GM12878 (cell line): ENCODE results near the gene OR6X1. TPM values are rescaled to one million over a fixed set of nuclear protein-coding genes. Genes with fewer than 3 reads are reported as not detected.

Experiments
- ATAC-seq: fragments of 200-7000 bp; cut with Tn5 transposase; 3 replicates; pipeline ENCODE4 v1.9.1; 2020; ENCODE audit warnings: mild to moderate bottlenecking, moderate library complexity
- BruUV-seq: library from RNA; stranded (reverse); fragments of 400-500 nt; replicated peaks from 2 replicates; lab custom pipeline; 2021; lab: Mats Ljungman, UMichigan
- CTCF ChIA-PET: fragments of 300-600 bp; sonication (Branson Sonifier 250); formaldehyde crosslinking; extraction: SDS; loops from one replicate; lab custom pipeline; 2021; ENCODE audit warnings: inconsistent platforms; lab: Yijun Ruan, JAX
- POLR2A ChIA-PET: fragments of 350-600 bp; formaldehyde crosslinking; extraction: SDS; loops from one replicate; lab custom pipeline; 2021; ENCODE audit warnings: inconsistent platforms; lab: Charles Lee
- RAD21 ChIA-PET: fragments of 300-600 bp; sonication (Branson Sonifier 250); formaldehyde crosslinking; loops from one replicate; lab custom pipeline; 2023; ENCODE audit warnings: antibody characterized with exemption; ENCODE audit not compliant: unreplicated experiment; lab: Charles Lee
- SMC1A ChIA-PET: fragments of 300-600 bp; sonication (Branson Sonifier 250); formaldehyde crosslinking; loops from one replicate; lab custom pipeline; 2023; ENCODE audit not compliant: unreplicated experiment, uncharacterized antibody; lab: Charles Lee
- DNase-seq: peaks from one replicate; pipeline ENCODE4 v3.0.0-alpha.2; 2011; ENCODE audit warnings: low read depth, low spot score
- FAIRE-seq: peaks from 3 replicates; lab custom pipeline; 2011; peaks lifted over from hg19 to GRCh38; lab: Jason Lieb, UNC
- H2AFZ ChIP-seq: 2 replicates; pipeline ENCODE4 v1.6.0; 2011; ENCODE audit warnings: low read depth, low read length, control low read depth; ENCODE audit not compliant: control insufficient read depth
- H3K27ac ChIP-seq: 2 replicates; pipeline ENCODE4 v1.5.1; 2011; ENCODE audit warnings: control low read depth; ENCODE audit not compliant: control insufficient read depth, insufficient read depth
- H3K27me3 ChIP-seq, 2 experiments: replicated peaks in 1 of 2; 2 replicates each; pipeline versions ENCODE4 v1.6.0 to v1.6.1; 2011; ENCODE audit warnings: low read length in 1 of 2; ENCODE audit not compliant: control insufficient read depth in 2 of 2, insufficient read depth in 2 of 2
- H3K36me3 ChIP-seq, 2 experiments: 2 replicates each; pipeline ENCODE4 v1.5.1; 2011; ENCODE audit warnings: low read length in 1 of 2; ENCODE audit not compliant: control insufficient read depth in 2 of 2, insufficient read depth in 2 of 2
- H3K4me1 ChIP-seq: 2 replicates; pipeline ENCODE4 v1.6.1; 2011; ENCODE audit warnings: mild to moderate bottlenecking, low read length, moderate library complexity, mixed read lengths; ENCODE audit not compliant: control insufficient read depth, insufficient read depth
- H3K4me2 ChIP-seq: 2 replicates; pipeline ENCODE4 v1.6.0; 2011; ENCODE audit warnings: control low read depth; ENCODE audit not compliant: control insufficient read depth, insufficient read depth
- H3K4me3 ChIP-seq: fragments of 200-600 bp; sonication (generic); 2 replicates; pipeline ENCODE4 v1.5.1; 2016
- H3K79me2 ChIP-seq: 2 replicates; pipeline ENCODE4 v1.6.0; 2011; ENCODE audit warnings: low read length; ENCODE audit not compliant: control insufficient read depth, insufficient read depth
- H3K9ac ChIP-seq: 2 replicates; pipeline ENCODE4 v1.8.0; 2011; ENCODE audit warnings: low read length, control low read depth, mixed read lengths; ENCODE audit not compliant: control insufficient read depth, insufficient read depth
- H3K9me3 ChIP-seq: replicated peaks from 3 replicates; pipeline ENCODE4 v1.5.1; 2011; ENCODE audit warnings: mild to moderate bottlenecking, low read length; ENCODE audit not compliant: control insufficient read depth, insufficient read depth
- H4K20me1 ChIP-seq: 2 replicates; pipeline ENCODE4 v1.6.0; 2011; ENCODE audit not compliant: control insufficient read depth, insufficient read depth
- BRCA1 ChIP-seq: IDR thresholded peaks from 2 replicates; pipeline ENCODE4 v1.6.1; 2011; ENCODE audit warnings: low read depth, low read length, improper control_type of control experiment
- CREB1 ChIP-seq: IDR thresholded peaks from 2 replicates; pipeline ENCODE4 v1.6.1; 2012; ENCODE audit warnings: low read depth, mild to moderate bottlenecking, inconsistent platforms
- CREM ChIP-seq: IDR thresholded peaks from 2 replicates; pipeline ENCODE4 v1.6.1; 2014; ENCODE audit warnings: antibody characterized with exemption, low read depth
- EGR1 ChIP-seq, 2 experiments: IDR thresholded peaks; 1 replicate in 1 of 2; 2 replicates in 1 of 2; pipeline ENCODE4 v1.6.1; 2011 to 2012; ENCODE audit warnings: low read depth in 2 of 2, low read length in 2 of 2, borderline replicate concordance in 1 of 2, mild to moderate bottlenecking in 1 of 2, moderate library complexity in 1 of 2
- EP300 ChIP-seq, 2 experiments: fragments of 150-350 bp in 1 of 2; IDR thresholded peaks; 2 replicates each; pipeline ENCODE4 v1.6.1; 2011 to 2012; ENCODE audit warnings: low read depth in 2 of 2, low read length in 2 of 2, borderline replicate concordance in 1 of 2, improper control_type of control experiment in 1 of 2, inconsistent platforms in 1 of 2; ENCODE audit not compliant: control insufficient read depth in 1 of 2
- EZH2 ChIP-seq: IDR thresholded peaks from 2 replicates; pipeline ENCODE4 v1.6.1; 2012; ENCODE audit warnings: low read depth, mild to moderate bottlenecking, control low read depth, inconsistent platforms, low read length, borderline replicate concordance; ENCODE audit not compliant: control insufficient read depth
- HDAC2 ChIP-seq: fragments of 200-600 bp; sonication (generic); IDR thresholded peaks from 2 replicates; pipeline ENCODE4 v1.6.1; 2017
- JUNB ChIP-seq: IDR thresholded peaks from 2 replicates; pipeline ENCODE4 v1.6.1; 2016; ENCODE audit warnings: antibody characterized with exemption, mild to moderate bottlenecking
- NFIC ChIP-seq: IDR thresholded peaks from 2 replicates; pipeline ENCODE4 v1.6.1; 2012; ENCODE audit warnings: low read depth, mild to moderate bottlenecking, inconsistent platforms, low read length, moderate library complexity
- NR2C1 ChIP-seq: fragments of 450-650 bp; IDR thresholded peaks from 2 replicates; pipeline ENCODE4 v1.6.1; 2017; ENCODE audit warnings: antibody characterized with exemption, mild to moderate bottlenecking, moderate library complexity
- NR2F1 ChIP-seq: fragments of 450-650 bp; conservative IDR thresholded peaks from 2 replicates; pipeline ENCODE4 v1.6.1; 2017; ENCODE audit warnings: mild to moderate bottlenecking
- SMARCA5 ChIP-seq: fragments of 450-650 bp; IDR thresholded peaks from 2 replicates; pipeline ENCODE4 v1.6.1; 2017; ENCODE audit warnings: mild to moderate bottlenecking
- WGBS: methylation state at CpG from one replicate; pipeline ENCODE4 v1.1.6; 2016; ENCODE audit warnings: low lambda C conversion rate; ENCODE audit not compliant: insufficient replicate concordance, insufficient coverage; ENCODE audit errors: missing lambda C conversion rate; 5-methylcytosine and 5-hydroxymethylcytosine counted together
- in situ Hi-C: fragments of 300-500 bp; cut with MboI; formaldehyde crosslinking; loops from 9 replicates; pipeline ENCODE4 v1.14.3; 2018; ENCODE audit warnings: mixed read lengths
- intact Hi-C: fragments of 100-400 bp; cut with micrococcal nuclease; formaldehyde crosslinking; loops from one replicate; pipeline ENCODE4 v1.14.2; 2022; ENCODE audit not compliant: unreplicated experiment
- polyA plus RNA-seq, 11 experiments: library from polyadenylated mRNA; depleted of rRNA in 4 of 11; unstranded in 6 of 11; stranded (reverse) in 5 of 11; fragments of >200 nt; fragmentation: Nextera tagmentation in 4 of 11; fragmentation: Illumina TruSeq in 1 of 11; extraction: Ambion mirVana in 4 of 11; extraction: Trizol in 1 of 11; gene quantifications; 1 replicate in 1 of 11; 2 replicates in 10 of 11; pipeline versions ENCODE4 v1.2.1 to v1.2.3, GENCODE V29; 2011 to 2016; ENCODE audit warnings: inconsistent platforms in 2 of 11, missing spikeins in 2 of 11, low read depth in 1 of 11
- total RNA-seq, 4 experiments: library from RNA; depleted of rRNA in 3 of 4; stranded (reverse); fragments of >200 nt in 3 of 4; fragmentation: Illumina TruSeq in 1 of 4; extraction: Trizol in 1 of 4; gene quantifications; 2 replicates each; pipeline versions ENCODE4 v1.2.1 to v1.2.3, GENCODE V29; 2013 to 2021
- TF ChIP-seq, protein P1 (sequence below): IDR thresholded peaks from 2 replicates; pipeline ENCODE4 v1.6.1; 2011; ENCODE audit warnings: mild to moderate bottlenecking, low read depth, low read length, moderate library complexity; ENCODE audit not compliant: insufficient replicate concordance
- TF ChIP-seq, protein P2 (sequence below): IDR thresholded peaks from 2 replicates; pipeline ENCODE4 v1.6.1; 2011; ENCODE audit warnings: borderline replicate concordance, low read depth, mild to moderate bottlenecking, moderate library complexity, low read length; ENCODE audit not compliant: insufficient read depth, poor library complexity, severe bottlenecking
- TF ChIP-seq, protein P3 (sequence below): fragments of 450-650 bp; IDR thresholded peaks from 2 replicates; pipeline ENCODE4 v1.6.1; 2017; ENCODE audit warnings: mild to moderate bottlenecking, low read depth, inconsistent platforms; ENCODE audit not compliant: poor library complexity, severe bottlenecking
- TF ChIP-seq, protein P4 (sequence below): fragments of 450-650 bp; IDR thresholded peaks from 2 replicates; pipeline ENCODE4 v1.6.1; 2018; ENCODE audit warnings: mild to moderate bottlenecking, low read depth, moderate library complexity; ENCODE audit not compliant: partially characterized antibody

Gene OR6X1
- total and polyA plus RNA-seq, 10 of the 15 experiments (the other 5 are each of a cell fraction or from before 2014, with no cell fraction given): not detected

DNA sequence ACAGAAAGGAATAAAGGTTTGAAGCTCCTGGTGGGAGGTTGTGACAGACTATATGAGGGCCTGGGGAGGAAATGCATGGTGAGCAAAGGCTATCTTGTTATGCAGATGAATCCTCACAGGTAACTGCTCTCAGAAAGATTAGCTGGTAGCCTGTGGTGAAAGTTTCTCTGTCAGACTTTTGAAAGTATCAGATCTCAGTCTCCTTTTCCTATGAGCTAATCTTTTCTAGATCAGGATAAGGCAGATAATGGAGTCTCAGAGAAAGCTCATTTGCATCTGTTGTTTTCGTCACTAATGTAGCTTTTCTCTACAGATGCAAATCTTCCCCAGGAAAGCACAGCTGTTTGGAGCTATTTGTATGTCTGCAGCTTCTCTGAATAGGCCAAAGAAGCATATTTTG is 21.0 kb upstream of the OR6X1 start (continued):
- TF ChIP-seq, protein P1, sequence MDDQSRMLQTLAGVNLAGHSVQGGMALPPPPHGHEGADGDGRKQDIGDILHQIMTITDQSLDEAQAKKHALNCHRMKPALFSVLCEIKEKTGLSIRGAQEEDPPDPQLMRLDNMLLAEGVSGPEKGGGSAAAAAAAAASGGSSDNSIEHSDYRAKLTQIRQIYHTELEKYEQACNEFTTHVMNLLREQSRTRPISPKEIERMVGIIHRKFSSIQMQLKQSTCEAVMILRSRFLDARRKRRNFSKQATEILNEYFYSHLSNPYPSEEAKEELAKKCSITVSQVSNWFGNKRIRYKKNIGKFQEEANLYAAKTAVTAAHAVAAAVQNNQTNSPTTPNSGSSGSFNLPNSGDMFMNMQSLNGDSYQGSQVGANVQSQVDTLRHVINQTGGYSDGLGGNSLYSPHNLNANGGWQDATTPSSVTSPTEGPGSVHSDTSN: no peak
- TF ChIP-seq NR2C1: no peak
- no peak for TF ChIP-seq EP300 (IDR thresholded peaks at IDR 0.05; ENCODE audit: borderline replicate concordance in 1 of 2, control insufficient read depth in 1 of 2, low read depth in 2 of 2, low read length in 2 of 2)
- TF ChIP-seq EGR1 (IDR thresholded peaks at IDR 0.05; ENCODE audit: borderline replicate concordance in 1 of 2, low read depth in 2 of 2, low read length in 2 of 2): no peak
- no peak for TF ChIP-seq HDAC2

DNA sequence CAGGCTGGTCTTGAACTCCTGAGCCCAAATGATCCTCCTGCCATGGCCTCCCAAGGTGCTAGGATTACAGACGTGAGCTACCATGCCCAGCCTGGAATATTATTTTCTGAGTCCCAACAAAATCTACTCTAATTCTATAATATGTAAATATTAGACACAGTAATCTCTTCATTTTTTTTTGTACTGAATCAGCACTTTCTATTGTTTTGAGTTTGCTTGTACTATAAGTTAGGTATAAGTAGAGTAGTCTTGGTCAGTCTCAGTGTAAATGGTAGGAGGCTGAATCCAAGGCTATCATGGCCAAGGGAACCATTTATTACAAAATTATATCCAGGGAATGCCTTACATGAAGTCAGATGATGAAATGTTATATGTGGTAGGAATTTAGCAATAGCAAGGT is 19.6 kb upstream of the OR6X1 start:
- Histone ChIP-seq H3K4me1 (no peaks in the 10 kb centered on the region), H3K79me2 (no peaks in the 10 kb centered on the region), H3K4me3 (no peak overlapping the region), H3K36me3 (no peaks in the 10 kb centered on the region), H3K9me3 (no peaks in the 10 kb centered on the region; the same call in 2 of the 3 replicates), H3K27ac (no peak overlapping the region), H4K20me1 (no peaks in the 10 kb centered on the region), H3K9ac (no peak overlapping the region), H3K27me3 (no peaks in the 10 kb centered on the region), H3K4me2 (no peak overlapping the region), H2AFZ (no peak overlapping the region)
- intact Hi-C loops: no loop called here
- 5% methylated on average over 1 of the region's 1 CpG for WGBS
- RAD21 ChIA-PET: no interaction called here
- no TSS peak for BruUV-seq
- SMC1A ChIA-PET: no interaction called here
- no peak for DNase-seq
- no peak for FAIRE-seq
- CTCF ChIA-PET: no interaction called here
- POLR2A ChIA-PET: interaction anchor here (0.7 kb wide), 1 partner anchor 137 kb away, joined by 3 read pairs; no protein-coding TSS in a partner anchor
- in situ Hi-C loops: no loop called here
- ATAC-seq: no peak
- TF ChIP-seq, protein P2, sequence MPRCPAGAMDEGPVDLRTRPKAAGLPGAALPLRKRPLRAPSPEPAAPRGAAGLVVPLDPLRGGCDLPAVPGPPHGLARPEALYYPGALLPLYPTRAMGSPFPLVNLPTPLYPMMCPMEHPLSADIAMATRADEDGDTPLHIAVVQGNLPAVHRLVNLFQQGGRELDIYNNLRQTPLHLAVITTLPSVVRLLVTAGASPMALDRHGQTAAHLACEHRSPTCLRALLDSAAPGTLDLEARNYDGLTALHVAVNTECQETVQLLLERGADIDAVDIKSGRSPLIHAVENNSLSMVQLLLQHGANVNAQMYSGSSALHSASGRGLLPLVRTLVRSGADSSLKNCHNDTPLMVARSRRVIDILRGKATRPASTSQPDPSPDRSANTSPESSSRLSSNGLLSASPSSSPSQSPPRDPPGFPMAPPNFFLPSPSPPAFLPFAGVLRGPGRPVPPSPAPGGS: no peak
- no peak for TF ChIP-seq NFIC
- TF ChIP-seq BRCA1: no peak
- TF ChIP-seq, protein P3, sequence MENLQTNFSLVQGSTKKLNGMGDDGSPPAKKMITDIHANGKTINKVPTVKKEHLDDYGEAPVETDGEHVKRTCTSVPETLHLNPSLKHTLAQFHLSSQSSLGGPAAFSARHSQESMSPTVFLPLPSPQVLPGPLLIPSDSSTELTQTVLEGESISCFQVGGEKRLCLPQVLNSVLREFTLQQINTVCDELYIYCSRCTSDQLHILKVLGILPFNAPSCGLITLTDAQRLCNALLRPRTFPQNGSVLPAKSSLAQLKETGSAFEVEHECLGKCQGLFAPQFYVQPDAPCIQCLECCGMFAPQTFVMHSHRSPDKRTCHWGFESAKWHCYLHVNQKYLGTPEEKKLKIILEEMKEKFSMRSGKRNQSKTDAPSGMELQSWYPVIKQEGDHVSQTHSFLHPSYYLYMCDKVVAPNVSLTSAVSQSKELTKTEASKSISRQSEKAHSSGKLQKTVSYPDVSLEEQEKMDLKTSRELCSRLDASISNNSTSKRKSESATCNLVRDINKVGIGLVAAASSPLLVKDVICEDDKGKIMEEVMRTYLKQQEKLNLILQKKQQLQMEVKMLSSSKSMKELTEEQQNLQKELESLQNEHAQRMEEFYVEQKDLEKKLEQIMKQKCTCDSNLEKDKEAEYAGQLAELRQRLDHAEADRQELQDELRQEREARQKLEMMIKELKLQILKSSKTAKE: no peak
- TF ChIP-seq CREB1: no peak
- TF ChIP-seq CREM: no peak
- TF ChIP-seq, protein P4, sequence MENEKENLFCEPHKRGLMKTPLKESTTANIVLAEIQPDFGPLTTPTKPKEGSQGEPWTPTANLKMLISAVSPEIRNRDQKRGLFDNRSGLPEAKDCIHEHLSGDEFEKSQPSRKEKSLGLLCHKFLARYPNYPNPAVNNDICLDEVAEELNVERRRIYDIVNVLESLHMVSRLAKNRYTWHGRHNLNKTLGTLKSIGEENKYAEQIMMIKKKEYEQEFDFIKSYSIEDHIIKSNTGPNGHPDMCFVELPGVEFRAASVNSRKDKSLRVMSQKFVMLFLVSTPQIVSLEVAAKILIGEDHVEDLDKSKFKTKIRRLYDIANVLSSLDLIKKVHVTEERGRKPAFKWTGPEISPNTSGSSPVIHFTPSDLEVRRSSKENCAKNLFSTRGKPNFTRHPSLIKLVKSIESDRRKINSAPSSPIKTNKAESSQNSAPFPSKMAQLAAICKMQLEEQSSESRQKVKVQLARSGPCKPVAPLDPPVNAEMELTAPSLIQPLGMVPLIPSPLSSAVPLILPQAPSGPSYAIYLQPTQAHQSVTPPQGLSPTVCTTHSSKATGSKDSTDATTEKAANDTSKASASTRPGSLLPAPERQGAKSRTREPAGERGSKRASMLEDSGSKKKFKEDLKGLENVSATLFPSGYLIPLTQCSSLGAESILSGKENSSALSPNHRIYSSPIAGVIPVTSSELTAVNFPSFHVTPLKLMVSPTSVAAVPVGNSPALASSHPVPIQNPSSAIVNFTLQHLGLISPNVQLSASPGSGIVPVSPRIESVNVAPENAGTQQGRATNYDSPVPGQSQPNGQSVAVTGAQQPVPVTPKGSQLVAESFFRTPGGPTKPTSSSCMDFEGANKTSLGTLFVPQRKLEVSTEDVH: no peak
- no peak for TF ChIP-seq EZH2
- no peak for TF ChIP-seq SMARCA5
- TF ChIP-seq NR2F1: no peak
- no peak for TF ChIP-seq JUNB
